Measurements from ENCODE around the gene GATD1. TPM values are rescaled to one million over a fixed set of nuclear protein-coding genes. Genes with fewer than 3 reads are reported as not detected.

GATD1 gene
- polyA plus RNA-seq, 4 donors: 55.3 to 115 (median 84.8) TPM

GRCh38 chr11:797296-798092 lies 20.2 kb upstream of the GATD1 start:
- DNase-seq (ENCODE audit: low read depth in 4 of 4, low spot score in 2 of 4): no peak

DNA sequence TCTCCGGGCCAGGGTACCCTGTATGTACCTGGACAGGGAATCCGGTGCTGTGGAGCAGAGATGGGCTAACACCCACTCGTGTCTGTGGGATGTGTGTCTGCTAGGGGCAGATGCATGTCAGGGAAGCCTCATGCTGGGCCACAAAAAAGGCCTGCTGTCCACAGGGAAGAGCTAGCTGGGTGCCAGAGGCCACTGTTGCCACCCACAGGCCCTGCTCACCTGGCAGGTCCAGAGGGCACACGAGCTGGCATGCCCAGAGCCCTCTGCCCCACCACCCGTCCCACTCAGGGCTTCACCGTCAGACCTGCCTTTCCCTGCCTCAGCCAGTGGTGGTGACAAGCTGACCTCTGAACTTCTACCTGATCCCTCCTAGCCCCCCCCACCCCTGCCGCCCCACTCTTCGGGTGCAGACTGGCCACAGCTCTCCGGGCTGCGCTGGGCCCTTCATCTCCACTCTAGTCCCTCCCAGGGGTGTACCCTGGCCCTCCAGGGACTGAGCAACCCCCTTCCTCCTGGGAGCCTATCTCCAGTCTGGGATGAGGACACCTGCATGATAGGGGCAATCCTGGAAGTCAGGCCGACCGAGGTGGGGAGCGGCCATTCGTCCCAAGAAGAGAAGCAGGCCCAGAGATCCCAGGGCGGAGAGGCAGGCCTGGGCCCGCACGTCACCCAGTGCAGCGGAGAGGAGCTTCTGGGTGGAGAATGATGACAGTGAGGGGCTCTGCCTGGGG lies 19.4 kb upstream of the GATD1 start:
- DNase-seq (ENCODE audit: low read depth in 4 of 4, low spot score in 2 of 4): no peak

GRCh38 chr11:795634-796564 lies 18.6 kb upstream of the GATD1 start:
- DNase-seq (ENCODE audit: low read depth in 4 of 4, low spot score in 2 of 4): no peak

- DNase-seq (ENCODE audit: low read depth in 4 of 4, low spot score in 2 of 4): no peak
Measured at GRCh38 chr11:794766-795633, 17.7 kb upstream of the GATD1 start.

- no peak for DNase-seq (ENCODE audit: low read depth in 4 of 4, low spot score in 2 of 4)
Measured at GRCh38 chr11:794013-794765, 16.9 kb upstream of the GATD1 start.

- DNase-seq (ENCODE audit: low read depth in 4 of 4, low spot score in 2 of 4): no peak
Measured at GRCh38 chr11:793556-793955, 16.3 kb upstream of the GATD1 start.

GRCh38 chr11:792873-793272 lies 15.6 kb upstream of the GATD1 start:
- DNase-seq (ENCODE audit: low read depth in 4 of 4, low spot score in 2 of 4): no peak

GRCh38 chr11:792535-792821 lies 15.2 kb upstream of the GATD1 start:
- DNase-seq (ENCODE audit: low read depth in 4 of 4, low spot score in 2 of 4): no peak

- DNase-seq (ENCODE audit: low read depth in 4 of 4, low spot score in 2 of 4): no peak
Measured at GRCh38 chr11:791658-792534, 14.6 kb upstream of the GATD1 start.

DNA sequence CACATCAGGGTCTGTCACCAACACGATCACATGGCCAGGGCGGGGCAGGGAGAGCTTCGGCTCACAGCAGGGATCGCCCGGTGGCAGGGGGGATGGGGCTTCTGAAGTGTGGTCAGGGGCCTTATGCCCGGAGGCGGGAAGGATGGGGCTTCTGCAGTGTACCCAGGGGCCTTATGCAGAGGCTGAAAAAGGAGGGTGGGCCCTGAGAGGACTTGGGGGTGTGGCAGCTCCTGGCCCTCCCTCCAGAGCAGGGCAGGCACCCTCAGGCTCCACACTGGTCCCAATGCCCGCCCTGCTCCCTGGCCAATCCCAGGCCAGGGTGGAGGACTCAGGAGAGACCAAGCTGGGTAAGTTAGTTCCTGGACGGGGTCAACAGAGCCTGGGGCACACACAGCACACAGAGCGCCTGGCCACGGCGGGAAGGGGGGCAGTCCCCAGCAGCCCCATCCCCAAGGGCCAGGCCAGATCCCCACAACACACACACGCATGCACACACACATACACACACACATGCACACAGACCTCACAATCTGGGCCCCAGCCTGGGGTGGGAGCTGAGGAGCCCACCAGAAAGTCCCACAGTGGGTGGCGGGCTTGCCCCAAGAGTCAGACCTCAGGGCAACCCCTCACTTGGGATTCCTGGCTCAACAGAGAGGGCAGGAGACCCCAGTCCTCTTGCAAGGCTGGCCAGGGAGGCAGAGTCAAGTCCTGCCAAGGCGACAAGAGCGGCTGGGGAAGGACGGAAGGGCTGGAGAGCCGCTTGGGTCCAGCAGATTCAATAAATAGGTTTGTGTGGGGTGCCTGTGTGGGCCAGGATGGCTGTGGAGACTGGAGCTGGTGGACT lies 13.7 kb upstream of the GATD1 start:
- no peak for DNase-seq (ENCODE audit: low read depth in 4 of 4, low spot score in 2 of 4)

DNA sequence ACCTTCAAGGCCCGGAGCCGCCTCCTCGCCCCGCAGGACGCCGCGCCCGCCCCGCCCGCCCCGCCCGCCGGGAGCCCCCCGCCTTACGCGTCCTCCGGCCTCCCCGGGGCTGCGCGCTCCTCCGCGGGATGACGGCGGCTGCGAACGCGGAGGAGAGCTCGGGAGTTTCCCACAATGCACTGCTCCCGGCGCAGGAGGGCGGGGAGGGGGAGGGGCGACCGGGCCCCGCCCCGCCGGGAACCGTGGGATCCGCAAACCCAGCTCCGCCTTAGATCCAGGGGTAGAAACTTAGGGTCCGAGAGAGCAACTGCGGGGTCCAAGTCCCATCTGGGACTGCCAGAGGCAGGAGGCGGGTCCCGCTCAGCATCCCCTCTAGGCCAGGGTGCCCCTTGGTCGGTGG lies 12.7 kb upstream of the GATD1 start, which contains the start of gene CEND1:
Gene CEND1 (minus strand): TSS at position 148 of the 400 bp plus-strand sequence. CDS start 1,514 bp downstream, outside the sequence.
- DNase-seq (ENCODE audit: low read depth in 4 of 4, low spot score in 2 of 4): no peak

GRCh38 chr11:788953-789940 lies 12.0 kb upstream of the GATD1 start:
- no peak for DNase-seq (ENCODE audit: low read depth in 4 of 4, low spot score in 2 of 4)

DNA sequence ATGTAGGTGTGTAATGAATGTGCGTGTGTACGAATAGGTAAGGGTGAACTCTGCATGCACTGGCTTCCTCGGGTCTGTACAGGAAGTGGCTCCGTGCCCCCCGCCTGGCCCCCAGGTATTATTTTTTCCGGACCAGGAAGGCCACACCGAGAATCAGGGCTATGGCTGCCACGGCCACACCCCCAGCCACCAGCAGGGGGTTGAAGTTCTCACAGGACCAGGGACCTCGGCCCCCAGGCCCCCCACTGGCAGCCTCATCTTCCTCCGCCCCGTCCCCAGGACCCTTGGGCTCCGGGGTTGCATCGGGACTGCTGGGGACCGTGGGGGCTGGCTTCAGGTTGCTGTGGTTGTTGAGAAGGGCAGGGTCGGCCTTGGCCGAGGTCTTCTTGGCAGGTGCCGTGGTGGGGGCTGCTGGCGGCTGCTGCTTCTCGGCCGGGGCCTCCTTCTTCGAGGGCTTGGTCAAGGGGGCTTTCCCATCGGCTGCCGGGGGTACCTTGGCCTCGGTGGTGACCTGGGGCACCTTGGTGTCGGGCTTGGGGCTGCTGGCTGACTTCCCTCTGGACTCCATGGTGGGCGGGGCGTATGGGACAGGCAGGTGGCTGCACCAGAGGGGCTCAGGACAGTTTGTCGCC lies 10.8 kb upstream of the GATD1 start:
- no peak for DNase-seq (ENCODE audit: low read depth in 4 of 4, low spot score in 2 of 4)

GRCh38 chr11:787084-787675 lies 9.9 kb upstream of the GATD1 start:
- no peak for DNase-seq (ENCODE audit: low read depth in 4 of 4, low spot score in 2 of 4)

Data from left renal cortex interstitium (tissue), 4 donors.